HG02885 (cell line): ENCODE measurements around the gene SIM1.

Experiments
- ATAC-seq: cut with Tn5 transposase; IDR thresholded peaks from one replicate; pipeline ENCODE4 v1.9.1; 2021; ENCODE audit warnings: mild to moderate bottlenecking; ENCODE audit not compliant: unreplicated experiment, poor library complexity

The SIM1 gene

DNA sequence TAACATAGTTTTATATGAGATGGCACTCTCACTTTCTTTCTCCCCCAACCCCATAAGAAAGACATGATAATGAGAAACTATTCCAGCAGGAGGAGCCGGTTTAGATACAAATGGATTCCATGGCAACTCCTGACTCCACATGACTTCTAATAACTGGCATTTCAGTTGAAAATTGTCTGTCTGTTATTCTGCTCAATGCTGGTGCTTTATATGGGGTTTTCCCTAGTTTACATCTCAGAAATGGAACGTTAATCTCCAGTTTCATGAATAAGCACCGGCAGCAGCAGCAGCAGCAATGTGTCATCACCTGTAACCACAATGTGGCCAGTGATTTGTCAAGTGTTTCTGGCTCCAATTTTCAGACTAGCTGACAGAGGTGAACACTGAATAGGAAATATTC, 8.0 kb upstream of the SIM1 start:
- ATAC-seq = peak; percentile 86

DNA sequence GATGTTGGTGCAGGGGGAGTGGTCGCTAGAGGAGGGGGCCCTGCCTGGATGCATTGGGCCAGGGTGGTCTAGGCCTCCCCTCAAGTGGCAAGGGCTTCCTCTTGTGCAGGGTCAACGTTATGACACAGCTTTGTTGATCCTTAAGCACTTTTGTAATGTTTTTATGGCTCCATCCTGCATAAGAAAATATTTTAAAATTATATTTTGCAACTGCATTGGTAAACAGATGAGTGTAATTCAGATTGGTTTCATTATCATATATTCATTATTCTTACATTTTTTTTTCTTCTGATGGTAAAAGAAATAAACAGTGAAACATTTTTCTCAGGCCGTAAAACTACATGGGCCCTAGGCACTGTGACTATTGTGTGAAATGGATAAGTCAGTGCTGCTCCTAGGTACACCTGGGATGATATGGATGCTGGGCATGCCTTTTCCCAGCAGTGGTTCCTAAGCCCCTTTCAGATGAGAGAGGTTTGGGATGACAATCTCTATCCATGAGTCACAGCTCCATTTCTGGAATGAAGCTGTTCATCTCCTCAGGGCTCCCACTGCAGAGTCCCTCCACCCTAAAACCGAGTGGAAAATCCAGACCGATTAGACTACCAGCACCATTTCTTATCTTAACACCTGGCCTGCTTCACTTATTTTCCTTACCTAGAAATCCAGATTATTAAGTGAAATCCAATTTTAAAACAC, 5.8 kb upstream of the SIM1 start:
- ATAC-seq = no peak

DNA sequence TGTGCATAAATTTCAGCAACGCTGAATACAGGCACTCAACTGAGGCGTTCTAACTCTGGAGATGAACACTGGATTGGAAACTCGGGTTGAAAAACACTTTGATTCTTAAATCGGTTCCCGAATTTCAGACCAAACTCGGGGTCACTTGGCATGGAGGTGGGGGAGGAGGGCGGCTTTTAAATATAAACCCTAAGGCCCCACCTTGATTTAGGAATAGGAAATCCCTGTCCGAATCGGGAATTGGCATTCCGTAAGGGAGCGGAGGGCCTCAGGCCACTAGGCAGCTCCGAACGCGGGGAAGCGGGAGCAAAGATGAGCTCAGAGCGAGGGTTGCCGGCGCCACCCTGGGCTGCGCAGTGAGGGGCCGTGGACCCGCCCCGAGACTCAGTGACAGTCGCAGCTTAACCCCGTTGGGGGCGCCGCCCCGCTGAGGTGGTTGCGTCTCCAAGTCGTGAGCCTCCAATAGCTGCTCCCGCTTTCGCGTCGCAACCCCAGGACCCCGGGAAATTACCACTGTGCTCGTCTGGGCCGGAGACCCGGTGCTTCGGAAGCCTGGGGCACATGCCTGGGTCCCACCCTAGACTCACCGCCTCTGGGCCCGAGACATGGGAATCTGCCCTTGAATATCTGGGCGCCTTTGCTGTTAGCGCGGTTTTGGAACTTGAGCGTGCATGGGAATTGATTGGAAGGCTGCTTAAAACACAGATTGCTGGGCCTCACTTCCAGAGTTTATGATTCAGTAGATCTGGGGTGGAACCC, 4.6 kb upstream of the SIM1 start:
- ATAC-seq = no peak

DNA sequence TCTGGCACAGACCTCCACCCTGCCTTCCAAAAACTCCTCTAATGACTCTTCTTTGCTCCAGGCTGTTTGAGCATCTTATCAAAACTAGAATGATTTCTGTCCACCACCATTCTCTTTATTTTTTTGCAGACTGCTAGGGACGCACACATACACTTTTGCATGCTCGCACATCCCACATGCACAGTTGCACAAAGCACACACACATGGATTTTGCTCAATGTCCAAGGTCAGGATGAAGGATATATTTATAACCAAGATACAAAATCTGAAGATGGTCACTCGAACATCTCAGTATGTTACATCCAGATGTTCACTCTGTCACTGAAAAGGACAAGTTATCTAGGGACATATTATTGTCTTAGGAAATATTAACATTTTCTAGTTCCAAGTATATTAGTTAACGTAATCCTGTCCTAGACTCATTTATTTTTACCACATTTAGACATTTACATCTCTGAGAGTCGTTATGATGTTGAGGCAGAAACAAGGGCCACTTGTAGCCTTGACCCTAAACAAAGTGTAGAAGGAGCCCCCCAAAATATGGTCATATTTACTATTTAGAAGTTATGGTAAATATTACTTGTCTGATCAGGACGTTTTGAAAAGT, 3.4 kb upstream of the SIM1 start:
- ATAC-seq = no peak

DNA sequence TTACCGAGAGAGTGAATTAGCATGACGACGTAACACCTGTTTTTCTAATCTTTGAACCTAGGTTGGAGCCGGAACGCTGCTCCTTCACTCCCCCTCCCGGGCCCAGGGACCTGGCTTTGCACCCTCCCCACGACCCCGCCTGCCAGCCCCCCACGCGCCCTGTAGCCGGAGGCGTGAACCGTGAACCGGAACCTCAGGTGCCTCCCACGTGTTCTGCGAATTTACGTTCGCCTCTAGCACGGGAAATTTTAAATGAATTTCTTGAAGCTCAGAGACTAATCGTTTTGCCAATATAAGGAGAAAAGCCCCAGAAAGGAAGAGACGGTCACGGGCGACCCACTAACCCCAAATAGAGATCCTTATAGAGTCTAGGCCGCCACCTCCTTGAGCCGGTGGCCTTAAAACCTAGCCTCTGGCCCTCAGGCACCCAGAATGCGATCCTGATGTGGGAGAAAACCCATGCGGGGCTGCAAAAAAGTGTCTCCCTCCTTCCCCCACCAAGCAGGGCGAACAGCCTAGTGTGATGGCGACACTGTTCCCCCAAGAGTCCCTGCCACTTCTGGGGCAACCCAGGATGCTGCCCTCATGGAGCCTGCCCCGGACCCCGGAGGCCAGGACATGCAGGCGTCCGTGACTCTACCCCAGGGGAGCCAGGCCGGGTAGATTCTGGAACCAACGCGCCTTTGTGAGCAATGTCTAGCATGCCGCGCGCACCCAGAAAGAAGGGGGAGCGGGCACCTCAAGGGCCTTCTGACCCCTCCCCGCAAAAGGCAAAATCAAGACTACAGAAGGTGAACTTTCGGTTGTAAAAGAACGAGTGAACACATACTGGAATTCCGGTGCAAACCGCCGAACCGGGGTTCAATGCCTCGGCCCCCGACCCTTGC, 2.7 kb upstream of the SIM1 start:
- no peak for ATAC-seq

DNA sequence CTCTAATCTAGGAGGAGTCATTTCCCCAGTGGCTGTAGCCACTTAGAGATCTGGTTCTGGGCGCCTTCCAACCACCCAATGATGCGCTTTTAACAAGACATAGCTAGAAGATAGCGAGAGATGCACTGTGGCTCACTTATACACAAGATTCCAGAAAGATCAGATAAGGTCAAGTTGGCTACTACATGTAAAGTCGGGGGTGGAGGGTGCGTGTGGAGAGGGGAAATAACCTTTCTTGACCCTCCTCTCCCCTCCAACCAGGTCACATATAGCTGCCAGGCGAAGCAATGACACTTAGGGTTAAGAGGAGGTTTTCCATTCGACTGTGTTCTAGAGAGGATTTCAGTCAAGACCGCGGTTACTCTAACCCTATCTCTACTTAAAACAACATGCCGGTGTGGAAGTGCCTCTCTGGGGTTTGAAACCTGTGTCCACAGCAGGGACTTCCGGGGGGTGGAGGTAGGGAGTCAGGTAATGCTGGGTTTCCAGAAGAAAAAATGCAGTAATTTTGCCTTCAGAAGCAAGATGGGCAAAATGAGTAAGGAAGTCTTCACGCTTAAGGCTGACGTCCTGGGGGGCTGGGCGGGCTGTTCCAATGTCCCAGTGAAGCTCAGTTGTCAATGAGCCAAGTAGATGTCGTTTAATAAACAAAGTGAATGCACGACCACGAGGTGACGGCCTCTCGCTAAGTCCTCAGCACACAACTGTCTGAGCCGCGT, 1.8 kb upstream of the SIM1 start:
- peak; percentile 24 for ATAC-seq

DNA sequence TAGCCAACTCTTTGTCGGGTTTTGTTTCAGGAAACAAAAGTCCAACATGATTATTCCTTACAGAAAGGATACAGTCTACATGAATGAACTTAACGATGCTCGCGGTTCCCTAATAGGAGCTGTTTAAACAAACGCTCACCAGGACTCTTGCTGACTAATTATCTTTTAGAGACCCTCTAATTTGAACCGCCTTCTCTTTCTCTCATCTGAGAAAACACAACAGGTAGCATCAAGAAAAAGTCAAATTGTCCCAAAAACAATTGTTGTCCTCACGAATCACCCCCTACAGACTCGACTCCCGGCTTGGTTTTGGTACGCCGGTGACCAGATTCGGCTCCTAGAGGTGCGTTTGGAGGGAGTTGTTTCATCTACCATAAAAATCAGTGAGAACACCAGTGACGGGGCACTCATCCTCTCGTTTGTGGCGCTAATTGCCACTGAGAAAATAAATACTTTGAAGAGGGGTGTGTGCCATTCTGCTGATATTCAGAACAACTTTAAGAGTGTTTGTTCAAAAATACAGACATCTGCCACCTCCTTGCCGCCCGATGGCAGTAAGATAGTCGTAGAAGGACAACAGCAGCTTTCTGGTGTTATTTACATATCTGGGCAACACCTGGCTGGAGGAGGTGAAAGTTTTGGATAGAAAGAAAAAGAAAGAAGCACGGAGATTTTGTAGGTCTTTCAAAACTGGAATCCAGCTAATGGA, 1.1 kb upstream of the SIM1 start:
- no peak for ATAC-seq

DNA sequence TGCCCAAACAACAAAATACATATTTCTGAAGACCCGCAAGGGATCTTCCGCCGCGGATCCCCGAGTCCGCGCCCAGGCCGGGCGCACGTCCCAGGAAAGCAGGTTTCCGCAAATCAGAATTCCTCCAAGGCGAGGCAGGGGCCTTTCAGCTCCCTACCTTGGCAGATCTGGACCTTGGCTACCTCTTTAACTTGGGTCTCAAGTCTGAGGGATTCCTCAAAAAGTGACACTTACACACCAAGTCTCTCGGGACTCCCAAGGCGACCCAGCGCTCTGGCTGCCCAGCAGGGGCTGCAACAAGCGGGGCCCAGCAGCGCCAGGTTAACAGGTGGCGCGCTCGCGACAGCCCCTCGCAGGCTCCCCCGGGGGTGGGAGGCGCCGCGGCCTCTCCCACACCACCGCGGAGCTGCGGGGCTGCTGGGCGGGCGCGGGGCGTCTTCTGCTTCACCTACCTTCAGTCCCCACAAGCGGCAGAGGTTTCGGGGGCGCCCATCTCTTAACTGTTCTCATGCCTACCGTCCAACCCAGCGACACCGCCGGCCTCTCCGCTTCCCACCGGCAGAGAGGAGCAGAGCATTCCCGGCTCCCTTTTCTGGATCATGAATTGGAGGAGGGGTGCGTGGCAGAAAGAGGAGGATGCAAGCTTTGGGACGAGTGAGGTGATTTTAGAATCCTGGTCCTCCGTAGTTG, 414 bp downstream of the SIM1 start:
- ATAC-seq = no peak

DNA sequence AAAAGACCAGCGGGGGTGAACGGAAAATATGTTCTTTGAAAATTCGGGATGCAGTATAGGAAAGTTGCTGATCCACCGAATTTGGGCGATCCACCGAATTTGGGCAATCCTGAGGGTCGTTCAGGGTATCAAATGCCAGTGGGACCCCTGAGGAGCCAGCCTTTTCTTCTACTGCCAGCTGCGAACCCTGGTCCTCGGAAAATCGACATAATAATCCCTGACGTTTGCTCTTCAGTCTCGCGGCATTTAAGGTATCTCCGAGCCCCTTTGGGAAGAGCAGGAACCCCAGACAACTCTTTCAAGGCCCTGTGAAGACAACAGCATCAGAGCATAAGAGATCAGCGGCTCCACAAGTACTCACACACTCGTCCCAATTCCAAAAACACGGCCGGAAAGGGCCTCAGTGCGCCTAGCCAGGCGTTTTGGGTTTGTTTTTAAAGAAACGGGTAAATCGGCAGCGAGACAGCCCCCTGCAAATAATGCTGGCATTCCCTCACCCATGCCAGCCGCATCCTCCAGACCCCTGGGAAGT, 1.0 kb downstream of the SIM1 start:
- ATAC-seq = no peak

DNA sequence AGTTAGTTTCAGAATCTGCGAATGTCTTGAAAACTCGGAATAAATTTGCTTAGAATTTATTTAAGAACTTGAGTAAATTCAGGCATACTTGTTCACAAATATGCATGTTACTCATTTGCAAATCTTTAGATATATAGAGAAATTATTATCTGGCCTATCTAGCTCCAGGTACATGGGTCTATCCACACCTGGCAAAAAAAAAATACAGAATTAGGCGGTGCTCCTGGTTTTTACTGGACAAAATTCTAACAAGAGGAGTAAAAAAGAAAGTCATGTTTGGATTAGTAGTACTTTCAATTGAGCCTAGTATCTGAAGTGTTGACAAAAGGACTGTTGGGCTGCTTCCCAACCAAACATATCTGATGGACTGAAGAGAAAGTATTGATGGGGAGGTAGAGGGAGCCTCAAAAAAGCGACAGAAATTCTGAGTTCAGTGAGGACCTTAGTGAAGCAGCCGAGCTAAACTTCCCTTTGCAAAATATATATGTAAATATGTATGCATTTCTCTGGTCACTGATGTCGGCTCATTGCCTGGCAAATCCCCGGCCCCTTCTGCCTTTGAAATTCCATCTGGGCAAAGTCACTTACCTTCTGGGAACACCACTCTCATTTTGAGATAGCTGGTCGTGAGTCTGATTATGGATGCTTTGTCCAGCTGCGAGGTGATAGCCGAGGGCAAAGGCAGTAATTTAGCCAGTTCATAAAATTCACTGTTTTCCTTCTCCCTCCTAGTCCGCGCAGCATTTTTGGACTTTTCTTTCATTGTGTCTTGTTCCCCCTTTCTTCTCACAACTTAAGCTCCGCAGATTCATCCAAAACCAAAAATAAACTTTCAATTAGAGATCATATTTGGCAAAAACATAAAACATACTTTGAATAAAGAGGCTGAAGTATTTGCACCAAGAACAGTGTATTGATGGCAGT, 1.8 kb downstream of the SIM1 start:
- ATAC-seq = no peak

DNA sequence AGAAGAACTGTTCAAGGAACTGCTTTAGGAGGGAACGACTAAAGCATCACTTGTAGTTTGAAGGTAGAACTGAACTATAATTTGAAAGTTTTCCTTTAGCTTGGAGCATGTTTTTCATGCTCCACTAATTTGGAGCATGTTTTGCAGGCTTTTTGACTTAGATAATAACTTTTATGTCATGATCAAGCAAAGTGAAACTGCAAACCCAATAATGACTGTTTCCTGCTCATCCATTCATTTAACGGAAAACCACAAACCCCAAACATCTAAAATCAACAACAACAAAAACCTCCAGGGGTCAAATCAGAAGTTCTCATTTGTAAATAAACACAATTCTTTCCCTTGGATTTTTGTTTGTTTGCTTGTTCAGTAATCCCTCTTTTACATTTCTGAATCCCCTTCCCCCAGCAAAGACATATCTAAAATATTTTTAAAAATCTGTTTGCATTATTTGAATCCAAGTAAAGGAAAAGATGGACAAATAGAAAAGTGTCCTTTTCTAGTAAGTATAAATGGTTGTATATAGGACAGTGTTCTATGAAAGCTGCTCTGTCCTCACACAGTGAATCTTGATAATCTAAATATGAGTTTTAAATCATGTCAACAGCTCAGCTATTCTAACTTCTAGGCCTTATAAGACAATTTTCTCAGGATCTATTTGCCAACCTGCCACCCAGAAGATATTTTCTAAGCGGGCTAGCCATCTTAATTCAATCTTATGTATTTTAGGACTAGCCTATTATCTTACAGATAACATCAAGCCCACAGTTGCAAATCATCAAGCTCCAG, 2.6 kb downstream of the SIM1 start:
- no peak for ATAC-seq

DNA sequence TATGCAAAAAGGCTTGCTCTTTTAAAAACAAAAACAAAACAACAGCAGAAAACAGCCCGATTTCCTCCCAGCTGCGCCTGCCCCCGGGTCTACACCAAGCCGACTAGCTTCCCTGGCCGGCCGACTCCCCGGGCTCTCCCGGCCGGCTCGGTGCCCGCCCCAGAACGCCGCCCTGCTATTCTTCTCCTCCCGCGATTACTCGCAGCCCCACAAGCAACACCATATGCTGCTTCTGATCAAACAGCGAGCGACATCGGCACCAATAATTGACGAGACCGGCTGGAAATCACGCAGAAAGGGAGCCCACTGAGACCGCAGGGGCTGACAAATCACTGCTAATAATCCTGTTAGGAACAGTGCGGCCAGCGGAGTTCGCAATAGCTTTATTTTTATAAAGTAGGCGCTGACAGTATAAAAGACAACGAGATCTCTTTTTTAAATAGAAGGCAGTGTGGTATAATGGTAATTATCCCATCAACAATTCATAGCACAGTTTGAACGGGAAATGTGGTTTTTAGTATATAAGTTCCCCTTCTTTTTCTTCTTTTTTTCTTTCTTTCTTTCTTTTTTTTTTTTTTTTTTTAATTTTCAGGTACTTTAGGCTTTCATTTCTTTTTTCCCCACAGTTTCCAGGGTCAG, 3.3 kb downstream of the SIM1 start:
- no peak for ATAC-seq

DNA sequence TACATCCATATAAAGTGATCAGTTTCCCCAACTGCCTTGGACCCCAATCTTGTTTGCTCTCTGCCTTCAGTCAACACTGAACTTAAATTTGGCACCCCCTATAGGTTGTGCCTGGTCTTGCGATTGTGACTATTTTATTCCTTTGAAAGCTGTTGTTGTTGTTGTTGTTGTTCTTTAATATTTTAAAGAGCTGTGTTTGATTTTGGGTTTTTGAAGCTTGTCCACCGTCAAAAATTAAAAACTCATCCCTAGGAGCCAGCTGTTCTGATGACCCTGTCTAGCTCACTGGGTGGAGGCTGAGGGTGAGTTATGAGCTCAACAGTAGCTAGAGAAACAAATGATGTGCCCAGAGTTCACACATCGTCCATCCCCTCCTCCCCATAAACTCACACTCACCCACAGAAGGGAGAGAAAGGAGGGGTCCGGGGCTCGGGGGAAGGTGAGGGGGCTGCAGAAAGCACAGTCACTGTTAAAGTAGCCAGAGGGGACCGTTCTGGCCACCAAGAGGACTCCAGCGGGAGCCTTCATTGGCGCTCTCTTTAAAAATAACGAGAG, 4.0 kb downstream of the SIM1 start:
- ATAC-seq = no peak

DNA sequence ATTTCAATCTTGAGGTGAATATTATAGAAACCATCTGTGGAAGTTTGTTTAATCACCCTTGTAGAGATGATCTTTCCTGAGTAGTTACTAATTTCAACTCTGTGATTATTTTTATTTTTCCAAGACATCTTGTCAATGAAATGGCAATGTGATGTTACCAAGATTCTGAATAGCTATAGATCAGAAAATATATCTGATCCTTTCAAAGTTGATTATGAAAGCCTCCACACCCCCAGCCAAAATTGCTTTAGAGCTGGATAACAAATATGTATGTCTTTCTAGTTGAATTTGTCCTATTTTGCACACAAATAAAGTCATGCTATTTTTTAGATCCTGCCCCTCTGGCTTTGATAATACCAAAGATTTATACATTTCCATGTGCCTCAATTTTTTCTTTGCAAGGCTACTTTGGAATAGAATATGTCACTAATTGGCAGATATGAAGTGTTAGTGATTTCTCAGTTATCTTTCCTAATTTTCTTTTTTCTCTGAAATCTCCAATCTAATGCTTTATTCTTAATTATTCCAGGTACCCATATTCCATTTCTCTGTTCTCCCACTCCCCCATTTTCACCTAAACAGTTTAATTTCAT, 5.0 kb downstream of the SIM1 start:
- ATAC-seq = no peak

DNA sequence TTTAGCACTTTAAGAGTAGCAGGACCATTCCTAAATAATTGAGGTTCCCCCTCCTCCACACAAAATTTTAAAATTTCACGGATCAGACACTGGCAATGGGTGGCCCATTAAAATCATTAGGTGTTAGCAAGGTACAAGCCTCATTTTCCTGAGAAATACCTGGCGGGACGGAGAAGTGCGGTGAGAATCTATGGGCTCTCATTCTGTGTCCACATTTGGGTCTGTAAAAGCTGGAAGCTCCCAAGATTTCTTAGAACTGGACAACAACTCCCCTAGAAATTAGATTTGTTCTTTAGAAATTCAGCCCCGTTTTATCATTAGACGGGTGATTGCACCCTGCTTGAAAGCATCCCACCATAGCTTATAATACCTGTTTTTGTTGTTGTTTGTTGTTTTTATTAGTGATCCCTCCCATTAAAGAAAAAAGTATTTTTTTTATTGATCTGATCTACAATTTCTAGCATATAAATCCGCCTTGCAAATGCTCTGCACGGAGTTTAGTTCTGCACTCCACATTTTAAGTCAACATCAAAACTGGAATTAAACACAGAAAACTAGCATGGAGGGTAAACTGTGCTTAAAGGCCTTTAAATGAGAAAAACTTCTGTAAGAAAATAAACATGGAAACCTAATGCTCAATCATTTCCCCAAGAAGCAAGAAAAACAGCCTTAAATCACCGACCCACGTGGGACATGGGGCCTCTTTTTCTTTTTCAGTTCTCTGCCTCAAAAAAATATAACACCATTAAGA, 5.7 kb downstream of the SIM1 start:
- no peak for ATAC-seq
